Neuronal stem cell (in vitro differentiated cells): ENCODE results near the gene DYNLRB2.

Experiments used
- DNase-seq: peaks from one replicate; pipeline ENCODE4 v3.0.0-alpha.2; 2013; ENCODE audit warnings: low spot score
- H2AFZ ChIP-seq: one replicate; pipeline ENCODE4 v1.6.1; 2013; ENCODE audit warnings: mild to moderate bottlenecking, low read length, inconsistent platforms
- H2AK5ac ChIP-seq: 2 replicates; pipeline ENCODE4 v1.6.1; 2013; ENCODE audit warnings: low read depth, mild to moderate bottlenecking, inconsistent platforms, low read length, moderate library complexity, mixed read lengths
- H2BK120ac ChIP-seq: 2 replicates; pipeline ENCODE4 v1.6.1; 2013; ENCODE audit warnings: low read depth, mild to moderate bottlenecking, inconsistent platforms, low read length, moderate library complexity, mixed read lengths
- H2BK12ac ChIP-seq: one replicate; pipeline ENCODE4 v1.6.1; 2013; ENCODE audit warnings: low read length, inconsistent platforms
- H2BK15ac ChIP-seq: 2 replicates; pipeline ENCODE4 v1.6.1; 2013; ENCODE audit warnings: mild to moderate bottlenecking, low read length, inconsistent platforms, mixed read lengths
- H2BK5ac ChIP-seq: one replicate; pipeline ENCODE4 v1.6.1; 2013; ENCODE audit warnings: inconsistent platforms, mild to moderate bottlenecking, low read length, moderate library complexity
- H3K14ac ChIP-seq: one replicate; pipeline ENCODE4 v1.6.1; 2013; ENCODE audit warnings: low read length, inconsistent platforms
- H3K18ac ChIP-seq: 2 replicates; pipeline ENCODE4 v1.6.1; 2013; ENCODE audit warnings: low read length, inconsistent platforms
- H3K23ac ChIP-seq: 2 replicates; pipeline ENCODE4 v1.6.1; 2013; ENCODE audit warnings: low read depth, mild to moderate bottlenecking, mixed read lengths, low read length, inconsistent platforms; ENCODE audit not compliant: poor library complexity
- H3K27ac ChIP-seq: replicated peaks from 3 replicates; pipeline ENCODE4 v1.5.1; 2013; ENCODE audit warnings: low read length, inconsistent platforms
- H3K27me3 ChIP-seq, 3 experiments: 2 replicates each; pipeline ENCODE4 v1.6.1; 2013; ENCODE audit warnings: low read length in 3 of 3, mild to moderate bottlenecking in 2 of 3, inconsistent platforms in 1 of 3, low read depth in 1 of 3, mixed read lengths in 1 of 3, moderate library complexity in 1 of 3; ENCODE audit not compliant: control insufficient read depth in 3 of 3, insufficient read depth in 3 of 3
- H3K36me3 ChIP-seq, 2 donors: replicated peaks in 1 of 2; 2 replicates each; pipeline ENCODE4 v1.6.1; 2013; ENCODE audit warnings: low read length in 2 of 2; ENCODE audit not compliant: control insufficient read depth in 2 of 2, insufficient read depth in 2 of 2
- H3K4ac ChIP-seq: 2 replicates; pipeline ENCODE4 v1.6.1; 2013; ENCODE audit warnings: inconsistent platforms, mild to moderate bottlenecking, low read length, moderate library complexity
- H3K4me1 ChIP-seq, 2 donors: 1 replicate in 1 of 2; 2 replicates in 1 of 2; pipeline ENCODE4 v1.6.1; 2013; ENCODE audit warnings: low read length in 2 of 2, low read depth in 1 of 2; ENCODE audit not compliant: control insufficient read depth in 2 of 2, insufficient read depth in 1 of 2
- H3K4me2 ChIP-seq: one replicate; pipeline ENCODE4 v1.6.1; 2013; ENCODE audit warnings: mild to moderate bottlenecking, low read length, inconsistent platforms; ENCODE audit not compliant: insufficient read depth, poor library complexity, severe bottlenecking
- H3K4me3 ChIP-seq, 2 donors: 2 replicates each; pipeline ENCODE4 v1.5.1; 2013; ENCODE audit warnings: low read length in 2 of 2, mild to moderate bottlenecking in 2 of 2, inconsistent platforms in 1 of 2, moderate library complexity in 1 of 2
- H3K79me1 ChIP-seq: one replicate; pipeline ENCODE4 v1.6.1; 2013; ENCODE audit warnings: low read depth, mild to moderate bottlenecking, inconsistent platforms, low read length, moderate library complexity
- H3K9ac ChIP-seq: one replicate; pipeline ENCODE4 v1.6.1; 2013; ENCODE audit warnings: mild to moderate bottlenecking, low read depth, low read length, inconsistent platforms; ENCODE audit not compliant: poor library complexity
- H3K9me3 ChIP-seq, 2 donors: replicated peaks in 1 of 2; 2 replicates each; pipeline versions ENCODE3 to v1.6.1; 2013; ENCODE audit warnings: low read length in 2 of 2, mild to moderate bottlenecking in 2 of 2, inconsistent platforms in 1 of 2, low read depth in 1 of 2, mixed read lengths in 1 of 2, moderate library complexity in 1 of 2; ENCODE audit not compliant: control insufficient read depth in 2 of 2, insufficient read depth in 1 of 2
- H4K8ac ChIP-seq: one replicate; pipeline ENCODE4 v1.6.1; 2013; ENCODE audit warnings: low read depth, mild to moderate bottlenecking, inconsistent platforms, low read length, moderate library complexity
- H4K91ac ChIP-seq: one replicate; pipeline ENCODE4 v1.6.1; 2013; ENCODE audit warnings: low read length, low read depth, mild to moderate bottlenecking, inconsistent platforms; ENCODE audit not compliant: poor library complexity
- WGBS, 2 donors: extraction: QIAGEN DNeasy Blood & Tissue Kit; methylation state at CpG; one replicate each; pipeline ENCODE4 v1.1.7; 2013; ENCODE audit warnings: missing lambda C conversion rate in 2 of 2, mixed read lengths in 1 of 2; ENCODE audit not compliant: insufficient read length in 2 of 2, insufficient replicate concordance in 1 of 2; ENCODE audit errors: extremely low coverage in 2 of 2; 5-methylcytosine and 5-hydroxymethylcytosine counted together

DYNLRB2 gene

GRCh38 chr16:80576343-80576912 is 35.6 kb downstream of the DYNLRB2 start:
- H3K27me3 ChIP-seq: no peaks in the 10 kb centered on the region
- H2AK5ac ChIP-seq: no peak overlapping the region
- H3K4me1 ChIP-seq: peaks cover 0 to 5% of the 10 kb centered on the region in 2 donors
- no peak overlapping the region for H3K18ac ChIP-seq
- no peak overlapping the region for H3K27ac ChIP-seq
- H2BK15ac ChIP-seq: no peak overlapping the region
- no peak overlapping the region for H2BK120ac ChIP-seq
- no peak overlapping the region for H3K23ac ChIP-seq
- no peak overlapping the region for H2BK5ac ChIP-seq
- no peak overlapping the region for H3K4me3 ChIP-seq
- H2AFZ ChIP-seq: no peak overlapping the region
- H4K91ac ChIP-seq: no peak overlapping the region
- H3K14ac ChIP-seq: no peak overlapping the region
- no peak overlapping the region for H3K4ac ChIP-seq
- DNase-seq: no peak
- H3K4me2 ChIP-seq: no peak overlapping the region
- no peak overlapping the region for H4K8ac ChIP-seq
- no peak overlapping the region for H3K9ac ChIP-seq
- peaks cover under 1% of the 10 kb centered on the region for H3K79me1 ChIP-seq
- no peak overlapping the region for H2BK12ac ChIP-seq
- H3K9me3 ChIP-seq: peaks cover 0 to 2% of the 10 kb centered on the region in 2 donors
- H3K36me3 ChIP-seq: no peaks in the 10 kb centered on the region
- no CpG with 5 or more reads among the region's 1 CpG for WGBS, 2 donors

GRCh38 chr16:80577485-80578280 is 36.9 kb downstream of the DYNLRB2 start:
- H2BK5ac ChIP-seq: no peak overlapping the region
- no peak overlapping the region for H2BK12ac ChIP-seq
- no peak overlapping the region for H3K14ac ChIP-seq
- no peak overlapping the region for H2AK5ac ChIP-seq
- peak overlapping the region in 1 of 2 donors; percentile 66 for H3K4me3 ChIP-seq
- H2BK120ac ChIP-seq: no peak overlapping the region
- no peak overlapping the region for H3K18ac ChIP-seq
- H3K23ac ChIP-seq: no peak overlapping the region
- H3K9ac ChIP-seq: no peak overlapping the region
- H3K79me1 ChIP-seq: no peaks in the 10 kb centered on the region
- H4K91ac ChIP-seq: no peak overlapping the region
- H4K8ac ChIP-seq: no peak overlapping the region
- H3K4ac ChIP-seq: no peak overlapping the region
- H2BK15ac ChIP-seq: no peak overlapping the region
- peaks cover 0 to 5% of the 10 kb centered on the region in 2 donors for H3K4me1 ChIP-seq
- H3K27me3 ChIP-seq: no peaks in the 10 kb centered on the region
- H3K27ac ChIP-seq: no peak overlapping the region
- peaks cover 0 to 2% of the 10 kb centered on the region in 2 donors for H3K9me3 ChIP-seq
- no peak for DNase-seq
- WGBS, 2 donors: no CpG with 5 or more reads among the region's 11 CpGs
- H3K36me3 ChIP-seq: no peaks in the 10 kb centered on the region
- no peak overlapping the region for H2AFZ ChIP-seq
- H3K4me2 ChIP-seq: no peak overlapping the region

GRCh38 chr16:80580109-80580832 is 39.5 kb downstream of the DYNLRB2 start:
- H2BK5ac ChIP-seq: no peak overlapping the region
- H3K14ac ChIP-seq: no peak overlapping the region
- no peak overlapping the region for H2BK120ac ChIP-seq
- H3K9me3 ChIP-seq: peaks cover 0 to 2% of the 10 kb centered on the region in 2 donors
- no peak overlapping the region for H4K8ac ChIP-seq
- H3K36me3 ChIP-seq: no peaks in the 10 kb centered on the region
- H3K79me1 ChIP-seq: no peaks in the 10 kb centered on the region
- no peak overlapping the region for H2BK15ac ChIP-seq
- H3K4me2 ChIP-seq: no peak overlapping the region
- no peak overlapping the region for H3K18ac ChIP-seq
- WGBS, 2 donors: no CpG with 5 or more reads among the region's 10 CpGs
- DNase-seq: no peak
- no peak overlapping the region for H3K9ac ChIP-seq
- no peak overlapping the region for H3K23ac ChIP-seq
- no peak overlapping the region for H3K4me3 ChIP-seq
- H3K27ac ChIP-seq: no peak overlapping the region
- no peak overlapping the region for H2BK12ac ChIP-seq
- H2AFZ ChIP-seq: no peak overlapping the region
- H3K4ac ChIP-seq: no peak overlapping the region
- no peak overlapping the region for H4K91ac ChIP-seq
- no peak overlapping the region for H2AK5ac ChIP-seq
- no peaks in the 10 kb centered on the region for H3K4me1 ChIP-seq
- no peaks in the 10 kb centered on the region for H3K27me3 ChIP-seq

GRCh38 chr16:80583466-80583865 is 42.7 kb downstream of the DYNLRB2 start:
- H3K14ac ChIP-seq: no peak overlapping the region
- no peak for DNase-seq
- no peaks in the 10 kb centered on the region for H3K79me1 ChIP-seq
- H4K91ac ChIP-seq: no peak overlapping the region
- no peak overlapping the region for H2BK5ac ChIP-seq
- H2BK120ac ChIP-seq: no peak overlapping the region
- no peak overlapping the region for H3K27ac ChIP-seq
- H3K23ac ChIP-seq: no peak overlapping the region
- H3K27me3 ChIP-seq: no peaks in the 10 kb centered on the region
- H3K18ac ChIP-seq: no peak overlapping the region
- no CpG with 5 or more reads among the region's 3 CpGs for WGBS, 2 donors
- H2BK12ac ChIP-seq: no peak overlapping the region
- H3K36me3 ChIP-seq: no peaks in the 10 kb centered on the region
- no peak overlapping the region for H2AFZ ChIP-seq
- H2BK15ac ChIP-seq: no peak overlapping the region
- no peak overlapping the region for H3K4me3 ChIP-seq
- H3K4me2 ChIP-seq: no peak overlapping the region
- H3K9me3 ChIP-seq: no peaks in the 10 kb centered on the region
- H3K4me1 ChIP-seq: no peaks in the 10 kb centered on the region
- H4K8ac ChIP-seq: no peak overlapping the region
- H3K4ac ChIP-seq: no peak overlapping the region
- no peak overlapping the region for H2AK5ac ChIP-seq
- H3K9ac ChIP-seq: no peak overlapping the region
